GM19328 (cell line): Measurements from ENCODE around the gene PCDH1.
"Not testable (repeated sequence)": the region's sequence is repeated elsewhere in the genome, so short reads cannot be mapped to it uniquely, and the experiment has no call there.

ENCODE experiments used
- ATAC-seq: cut with Tn5 transposase; IDR thresholded peaks from one replicate; pipeline ENCODE4 v1.9.1; 2021; ENCODE audit warnings: mild to moderate bottlenecking, moderate library complexity; ENCODE audit not compliant: unreplicated experiment

The PCDH1 gene

DNA sequence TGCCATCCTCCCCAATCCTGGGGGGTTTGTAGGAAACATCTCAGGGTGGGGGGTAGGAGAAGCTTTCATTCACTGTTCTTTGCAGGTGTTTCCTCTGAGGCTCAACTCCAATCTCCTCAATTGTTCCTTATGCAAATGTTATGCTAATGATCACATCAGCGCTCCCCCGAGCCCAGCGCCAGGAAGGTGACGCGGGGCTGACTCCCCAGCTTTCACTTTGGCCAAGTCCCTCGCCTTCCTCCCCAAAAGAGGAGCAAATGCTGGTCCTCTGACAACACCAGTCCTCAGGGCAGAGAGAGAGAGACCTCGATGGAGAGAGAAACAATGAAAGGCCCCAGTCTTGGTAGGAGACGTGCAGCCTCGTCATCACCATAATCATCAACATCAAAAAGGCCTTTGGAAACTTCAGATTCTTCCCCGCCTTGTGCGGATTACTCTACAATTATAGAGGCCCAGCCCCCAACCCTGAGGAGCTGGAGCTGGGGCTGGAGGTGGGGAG is 39.1 kb downstream of the PCDH1 start:
- ATAC-seq: no peak

GRCh38 chr5:141838326-141839014 is 39.7 kb downstream of the PCDH1 start:
- ATAC-seq: no peak

GRCh38 chr5:141835928-141836670 is 42.1 kb downstream of the PCDH1 start:
- no peak for ATAC-seq

- ATAC-seq: no peak
Measured at GRCh38 chr5:141834331-141834730, 43.9 kb downstream of the PCDH1 start.

DNA sequence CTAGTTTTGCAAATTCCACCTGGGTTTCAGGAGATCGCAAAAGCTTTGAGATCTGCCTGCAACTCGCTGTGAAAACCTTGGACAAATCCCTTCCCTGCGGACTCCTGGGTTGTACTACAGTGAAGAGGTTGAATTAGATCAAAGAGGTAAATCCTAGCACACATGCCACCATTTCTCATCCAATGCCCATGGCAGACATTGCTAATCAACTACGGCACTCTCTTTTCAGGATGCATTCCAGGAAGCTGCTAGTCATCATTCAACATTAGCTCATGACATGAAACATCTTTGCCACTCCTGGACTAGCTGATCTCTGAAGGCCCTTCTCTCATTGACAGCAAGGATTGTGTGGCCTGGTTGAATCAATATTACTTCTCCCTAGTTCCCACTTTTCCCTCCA is 46.1 kb downstream of the PCDH1 start:
- ATAC-seq: no peak

DNA sequence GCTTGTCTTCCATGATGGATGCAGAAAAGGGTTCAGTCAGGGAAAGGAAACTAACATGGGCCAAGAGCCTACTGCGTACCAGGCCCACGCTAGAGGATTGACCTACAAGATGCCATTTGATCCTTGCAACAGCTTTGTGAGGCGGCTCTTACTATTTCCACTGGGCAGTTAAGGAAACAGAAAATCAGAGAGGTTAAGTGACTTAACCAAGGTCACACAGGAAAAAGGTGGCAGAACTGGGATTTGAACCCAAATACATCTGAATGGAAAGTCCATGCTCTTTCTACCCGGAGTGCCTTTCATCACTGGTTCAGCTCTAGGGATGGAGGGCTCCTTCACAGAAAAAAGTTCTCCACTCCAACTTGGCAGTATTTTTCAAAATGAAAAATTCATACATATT is 50.0 kb downstream of the PCDH1 start:
- no peak for ATAC-seq

GRCh38 chr5:141826674-141827073 is 51.5 kb downstream of the PCDH1 start:
- ATAC-seq: no peak

DNA sequence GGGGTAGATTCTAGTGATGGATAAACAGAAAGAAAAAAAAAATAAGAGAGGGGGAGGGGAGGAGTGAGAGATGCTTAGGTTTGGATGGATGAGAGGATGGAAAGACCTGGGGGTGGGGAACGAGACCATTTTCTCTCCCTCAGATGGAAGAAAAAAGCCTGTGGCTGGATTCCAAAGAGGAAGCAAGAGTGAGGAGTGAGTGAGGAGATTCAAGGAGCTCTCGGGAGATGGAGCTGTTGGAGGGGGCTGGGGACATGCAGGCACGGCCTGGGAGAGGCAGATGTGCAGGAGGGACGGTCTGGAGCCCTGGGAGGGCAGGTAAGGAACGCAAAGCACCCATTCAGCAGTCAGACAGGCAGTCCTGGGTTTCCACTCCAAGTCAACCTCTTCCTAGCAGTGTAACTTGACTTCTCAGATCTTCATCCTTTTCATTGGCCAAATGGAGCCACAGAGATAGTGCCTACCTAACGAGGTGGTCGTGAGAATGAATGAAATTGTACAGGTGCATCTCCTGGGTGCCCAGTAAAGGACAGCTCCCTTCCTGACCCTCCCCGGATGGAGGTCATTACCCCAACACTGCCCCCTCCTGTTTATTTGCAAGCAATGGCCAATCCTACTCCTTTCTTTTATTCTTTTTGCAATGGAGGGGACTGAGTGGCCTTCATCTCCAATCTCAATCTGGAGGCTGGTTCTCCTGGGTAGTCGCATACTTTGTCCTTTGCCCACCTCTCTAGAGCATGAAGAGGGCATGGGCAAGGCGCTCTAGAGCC is 52.2 kb downstream of the PCDH1 start:
- no peak for ATAC-seq

DNA sequence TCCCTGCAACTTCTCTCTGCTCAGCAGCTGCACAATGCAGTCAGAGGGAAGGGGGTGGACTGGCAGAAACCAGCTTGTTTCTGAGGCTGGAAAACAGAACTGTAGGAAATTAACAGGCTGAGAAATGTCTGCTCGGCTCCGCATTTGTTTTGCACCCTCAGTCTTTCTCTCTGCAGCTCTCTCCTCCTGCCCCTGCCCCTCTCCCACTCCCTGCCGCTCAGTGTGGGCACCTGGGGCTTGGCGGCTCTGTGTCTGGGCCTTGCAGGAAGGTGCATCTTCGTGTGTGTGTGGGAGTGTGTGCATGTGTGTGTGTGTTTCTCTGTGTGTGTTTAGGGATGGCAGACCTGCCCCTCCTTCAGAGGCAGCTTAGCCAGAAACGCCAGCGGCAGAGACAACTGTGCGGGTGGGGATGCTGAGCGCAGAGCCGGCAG is 53.0 kb downstream of the PCDH1 start:
- ATAC-seq: no peak

DNA sequence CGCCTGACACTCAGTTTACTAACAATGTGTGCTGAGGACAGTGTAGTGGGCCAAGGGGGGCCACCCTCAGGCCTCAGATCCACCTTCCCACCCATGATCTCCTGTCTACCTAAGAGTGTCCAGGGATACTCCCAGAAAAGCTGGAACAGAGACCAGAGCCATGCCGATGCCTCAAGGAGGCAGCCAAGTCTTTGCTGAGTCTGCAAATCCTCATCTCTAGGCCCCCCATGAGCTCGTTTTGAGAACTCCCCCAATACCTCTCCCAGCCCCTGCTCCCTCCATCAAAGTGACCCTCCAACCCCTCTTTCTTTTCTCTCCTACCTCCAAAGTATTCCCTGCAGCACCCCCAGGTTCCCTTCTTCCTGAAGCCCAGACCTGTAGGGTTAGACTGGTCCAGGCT is 53.5 kb downstream of the PCDH1 start:
- no peak for ATAC-seq

GRCh38 chr5:141823056-141823455 is 55.2 kb downstream of the PCDH1 start:
- ATAC-seq: no peak

DNA sequence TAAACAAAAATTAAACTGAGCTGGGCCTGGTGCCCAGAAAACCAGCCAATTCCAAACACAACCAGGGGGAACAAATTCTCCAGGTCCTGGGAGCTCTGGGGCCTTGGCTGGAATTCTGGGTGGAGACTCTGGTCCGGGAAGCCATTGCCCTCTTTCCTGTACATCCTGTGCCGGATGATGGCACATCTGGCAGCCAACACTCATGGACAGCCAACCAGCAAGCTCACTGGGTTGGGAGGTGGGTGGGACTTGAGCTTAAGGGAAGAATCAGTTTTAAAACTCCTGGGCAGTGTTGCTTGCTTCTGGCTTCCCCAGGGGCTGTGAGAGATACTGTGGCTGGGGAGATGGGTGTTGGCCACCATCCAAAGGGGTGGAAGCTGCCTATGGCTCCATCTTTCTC is 56.1 kb downstream of the PCDH1 start:
- ATAC-seq: no peak

- ATAC-seq: no peak
Measured at GRCh38 chr5:141821430-141821925, 56.7 kb downstream of the PCDH1 start.

- ATAC-seq: not testable (repeated sequence)
Measured at GRCh38 chr5:141820686-141821085, 57.5 kb downstream of the PCDH1 start.

GRCh38 chr5:141817631-141818030 is 60.6 kb downstream of the PCDH1 start:
- ATAC-seq: no peak

DNA sequence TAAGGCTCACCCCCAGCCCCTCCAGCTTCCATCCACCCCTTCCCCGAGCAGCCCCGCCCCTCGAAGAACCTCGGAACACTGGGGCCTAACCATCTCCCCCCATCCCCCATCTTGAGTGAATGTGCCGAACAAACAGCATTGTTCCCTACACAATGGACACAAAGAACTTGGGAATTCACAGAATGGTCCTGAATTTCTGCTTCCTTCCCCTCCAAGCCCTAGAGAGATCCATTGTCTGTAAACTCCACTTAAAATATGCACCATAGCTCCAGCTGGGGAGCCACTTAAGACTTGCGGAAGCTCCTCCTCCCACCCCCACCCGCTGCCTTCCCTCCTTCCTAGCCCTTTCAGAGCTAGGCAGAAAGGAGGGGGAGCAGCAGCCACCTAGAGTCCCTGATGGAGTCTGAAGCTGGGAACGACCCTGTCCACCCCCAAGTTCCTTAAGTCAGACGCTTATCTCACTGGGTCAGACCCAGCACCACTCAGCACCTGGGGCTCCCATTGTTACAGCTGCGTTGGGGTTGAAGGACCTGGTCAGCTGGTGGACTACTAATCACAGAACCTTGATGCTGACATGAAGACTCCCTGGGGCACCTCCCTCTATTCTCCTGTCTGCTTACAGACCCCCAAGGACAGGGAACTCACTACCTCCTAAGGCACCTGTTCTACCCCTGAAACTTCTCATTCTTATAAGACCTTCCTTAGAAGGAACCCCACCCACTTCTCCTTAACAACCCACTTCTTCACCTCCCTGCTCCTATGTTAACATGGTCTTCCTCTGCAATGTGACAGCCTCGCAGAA is 61.4 kb downstream of the PCDH1 start:
- no peak for ATAC-seq

- no peak for ATAC-seq
Measured at GRCh38 chr5:141815796-141816180, 62.4 kb downstream of the PCDH1 start.

GRCh38 chr5:141815051-141815795 is 63.0 kb downstream of the PCDH1 start:
- no peak for ATAC-seq

DNA sequence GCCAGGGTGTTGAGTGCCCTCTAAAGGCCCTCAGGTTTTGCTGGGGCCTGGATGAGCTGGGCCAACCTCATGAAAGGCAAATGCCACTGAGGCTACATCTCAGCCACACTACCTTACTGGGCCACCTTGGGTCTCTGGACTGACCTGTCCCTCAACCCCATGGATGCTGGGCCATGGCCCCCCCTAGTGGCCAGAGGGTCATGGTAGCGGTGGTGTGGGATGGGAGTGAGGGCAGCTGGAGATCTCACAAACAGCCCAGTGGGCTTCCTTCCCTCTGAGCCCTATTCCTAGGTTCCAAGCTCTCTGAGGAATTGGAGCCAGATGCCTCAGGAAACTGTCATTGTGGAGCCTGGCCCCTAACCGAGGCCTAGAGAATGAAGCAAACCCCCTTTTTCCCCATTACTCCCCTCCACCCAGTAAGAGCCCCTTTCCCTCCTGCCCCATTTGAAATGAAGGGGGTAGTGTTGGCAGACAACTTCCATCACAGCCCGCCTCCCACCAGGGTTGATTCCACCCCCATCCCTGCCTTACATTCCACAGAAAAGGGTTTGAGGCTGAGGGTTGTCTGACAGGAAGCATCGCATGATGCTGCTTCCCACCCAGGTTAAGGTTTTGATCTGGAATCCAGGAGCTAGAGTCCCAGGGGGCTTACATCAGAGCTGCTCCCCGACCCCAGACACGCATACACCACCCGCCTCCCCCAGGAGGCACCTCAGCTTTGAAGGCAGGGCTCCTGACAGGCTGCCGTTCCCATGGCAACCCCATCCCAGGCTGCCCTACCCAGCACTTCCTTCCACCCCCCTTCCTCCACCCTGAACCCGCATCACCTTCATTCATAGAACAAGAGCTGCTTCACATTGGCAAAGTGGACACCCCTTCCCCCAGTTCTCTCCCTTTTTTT is 63.9 kb downstream of the PCDH1 start:
- no peak for ATAC-seq
